K562 (cell line): ENCODE measurements around the gene KCNT1. TPM values are rescaled to one million over a fixed set of nuclear protein-coding genes. Genes with fewer than 3 reads are reported as not detected.

Source experiments
- ATAC-seq: fragments of 200-7000 bp; cut with Tn5 transposase; 3 replicates; pipeline ENCODE4 v1.9.1; 2020; ENCODE audit warnings: moderate library complexity
- BruUV-seq: library from RNA; stranded (reverse); fragments of 400-500 nt; replicated peaks from 2 replicates; lab custom pipeline; 2021; lab: Mats Ljungman, UMichigan
- CTCF ChIA-PET: fragments of 300-600 bp; formaldehyde crosslinking; extraction: SDS; loops from one replicate; lab custom pipeline; 2021; ENCODE audit warnings: low intra/inter-chr PET ratio; lab: Yijun Ruan, JAX
- POLR2A ChIA-PET: fragments of 300-600, 350-650 bp; sonication (Branson Sonifier 250); formaldehyde crosslinking; extraction: SDS; loops from one replicate; lab custom pipeline; 2021; ENCODE audit warnings: antibody characterized with exemption, inconsistent platforms; lab: Yijun Ruan, JAX
- DNase-seq, 4 experiments: peaks; one replicate each; pipeline versions ENCODE4 v3.0.0 to v3.0.0-alpha.2; 2011 to 2018; ENCODE audit warnings: low spot score in 3 of 4, mixed read lengths in 3 of 4; ENCODE audit errors: extremely low read depth in 1 of 4
- FAIRE-seq: peaks from 2 replicates; lab custom pipeline; 2011; peaks lifted over from hg19 to GRCh38; lab: Jason Lieb, UNC
- H2AFZ ChIP-seq: 2 replicates; pipeline ENCODE4 v1.6.0; 2011; ENCODE audit warnings: low read depth, low read length, control low read depth, inconsistent platforms
- H3K27ac ChIP-seq: fragments of 200-600 bp; 3 replicates; pipeline ENCODE4 v1.8.0; 2011; ENCODE audit warnings: low read depth, mild to moderate bottlenecking, control low read depth, inconsistent platforms, low read length, moderate library complexity, mixed read lengths; ENCODE audit errors: extremely low read depth
- H3K27me3 ChIP-seq, 2 experiments: fragments of 300-600 bp in 1 of 2; 2 replicates in 1 of 2; 3 replicates in 1 of 2; pipeline versions ENCODE4 v1.6.0 to v1.8.0; 2011; ENCODE audit warnings: inconsistent platforms in 2 of 2, low read length in 2 of 2, mild to moderate bottlenecking in 1 of 2, mixed read lengths in 1 of 2, moderate library complexity in 1 of 2; ENCODE audit not compliant: control insufficient read depth in 2 of 2, insufficient read depth in 2 of 2
- H3K36me3 ChIP-seq: fragments of 300-600 bp; 3 replicates; pipeline ENCODE4 v1.8.0; 2011; ENCODE audit warnings: mild to moderate bottlenecking, low read length, inconsistent platforms; ENCODE audit not compliant: control insufficient read depth, insufficient read depth
- H3K4me1 ChIP-seq, 2 experiments: fragments of 200-600 bp in 1 of 2; replicated peaks in 1 of 2; 2 replicates in 1 of 2; 3 replicates in 1 of 2; pipeline versions ENCODE4 v1.5.1 to v1.8.0; 2011; ENCODE audit warnings: inconsistent platforms in 2 of 2, low read length in 2 of 2, mild to moderate bottlenecking in 1 of 2, mixed read lengths in 1 of 2, moderate library complexity in 1 of 2; ENCODE audit not compliant: control insufficient read depth in 2 of 2, insufficient read depth in 2 of 2
- H3K4me2 ChIP-seq: 2 replicates; pipeline ENCODE4 v1.6.1; 2011; ENCODE audit warnings: low read length, control low read depth, inconsistent platforms, mixed read lengths; ENCODE audit not compliant: insufficient read depth
- H3K4me3 ChIP-seq: fragments of 200-600 bp; sonication (generic), shearing (Covaris generic); 2 replicates; pipeline ENCODE4 v1.5.1; 2016; ENCODE audit warnings: control low read depth, inconsistent platforms
- H3K79me2 ChIP-seq: fragments of 200-600 bp; 3 replicates; pipeline ENCODE4 v1.8.0; 2011; ENCODE audit warnings: low read length, inconsistent platforms; ENCODE audit not compliant: control insufficient read depth, insufficient read depth
- H3K9ac ChIP-seq, 2 experiments: 2 replicates each; pipeline versions ENCODE4 v1.6.0 to v1.6.1; 2011; ENCODE audit warnings: low read depth in 2 of 2, low read length in 2 of 2, control low read depth in 1 of 2, inconsistent platforms in 1 of 2, mild to moderate bottlenecking in 1 of 2, mixed read lengths in 1 of 2; ENCODE audit not compliant: insufficient read depth in 1 of 2
- H3K9me1 ChIP-seq: one replicate; pipeline ENCODE4 v1.6.0; 2011; ENCODE audit warnings: inconsistent platforms, mild to moderate bottlenecking, low read length, moderate library complexity; ENCODE audit not compliant: control insufficient read depth, insufficient read depth
- H3K9me3 ChIP-seq: replicated peaks from 2 replicates; pipeline ENCODE4 v1.5.1; 2011; ENCODE audit warnings: low read depth, low read length, inconsistent platforms; ENCODE audit not compliant: control insufficient read depth, insufficient read depth
- H4K20me1 ChIP-seq: replicated peaks from 2 replicates; pipeline ENCODE4 v1.6.1; 2011; ENCODE audit warnings: low read length, inconsistent platforms, mixed read lengths; ENCODE audit not compliant: control insufficient read depth, insufficient read depth
- ARHGAP35 ChIP-seq: fragments of 450-650 bp; IDR thresholded peaks from 2 replicates; pipeline ENCODE4 v1.6.1; 2018; ENCODE audit not compliant: partially characterized antibody
- CREM ChIP-seq: IDR thresholded peaks from 2 replicates; pipeline ENCODE4 v1.6.1; 2014; ENCODE audit warnings: antibody characterized with exemption, low read depth
- DLX4 ChIP-seq: fragments of 250-450 bp; sonication (Bioruptor Pico); IDR thresholded peaks from 2 replicates; pipeline ENCODE4 v1.6.1; 2021; ENCODE audit warnings: mild to moderate bottlenecking
- E2F4 ChIP-seq: sonication (generic); formaldehyde crosslinking; IDR thresholded peaks from 2 replicates; pipeline ENCODE4 v1.8.0; 2022; ENCODE audit warnings: mild to moderate bottlenecking, low read depth, missing genetic modification reagents
- GTF2B ChIP-seq: IDR thresholded peaks from 2 replicates; pipeline ENCODE4 v1.6.1; 2011; ENCODE audit not compliant: insufficient read length; ENCODE audit errors: extremely low read depth
- HCFC1 ChIP-seq: IDR thresholded peaks from 2 replicates; pipeline ENCODE4 v1.6.1; 2012; ENCODE audit warnings: low read depth, low read length, improper control_type of control experiment
- KLF6 ChIP-seq: fragments of 250-450 bp; sonication (Bioruptor Pico); IDR thresholded peaks from 2 replicates; pipeline ENCODE4 v1.4.0; 2020; ENCODE audit warnings: mild to moderate bottlenecking, moderate library complexity, borderline replicate concordance
- L3MBTL2 ChIP-seq: fragments of 450-650 bp; IDR thresholded peaks from 2 replicates; pipeline ENCODE4 v1.6.1; 2016; ENCODE audit warnings: mild to moderate bottlenecking, moderate library complexity
- PBX2 ChIP-seq, 2 experiments: IDR thresholded peaks in 1 of 2; conservative IDR thresholded peaks in 1 of 2; 2 replicates each; pipeline ENCODE4 v1.6.1; 2016; ENCODE audit warnings: low read depth in 2 of 2, mild to moderate bottlenecking in 1 of 2, missing compliant biosample characterization in 1 of 2, missing genetic modification characterization in 1 of 2, moderate library complexity in 1 of 2
- PTBP1 ChIP-seq: fragments of 200-400 bp; formaldehyde crosslinking; IDR thresholded peaks from 2 replicates; pipeline ENCODE4 v1.6.1; 2017; ENCODE audit warnings: low read depth, low read length
- PURB ChIP-seq: sonication (generic); formaldehyde crosslinking; IDR thresholded peaks from 2 replicates; pipeline ENCODE4 v1.9.0; 2021; ENCODE audit warnings: low read depth, mild to moderate bottlenecking, missing genetic modification reagents
- SMARCB1 ChIP-seq: IDR thresholded peaks from 2 replicates; pipeline ENCODE4 v1.6.1; 2011; ENCODE audit warnings: improper control_type of control experiment, low read depth; ENCODE audit not compliant: insufficient read length
- TEAD2 ChIP-seq: fragments of 450-650 bp; IDR thresholded peaks from 2 replicates; pipeline ENCODE4 v1.6.1; 2016; ENCODE audit warnings: missing genetic modification characterization, control low read depth, missing compliant biosample characterization
- TFAP4 ChIP-seq: sonication (generic); formaldehyde crosslinking; IDR thresholded peaks from 2 replicates; pipeline ENCODE4 v1.8.0; 2022; ENCODE audit warnings: missing genetic modification reagents, mild to moderate bottlenecking, moderate library complexity, borderline replicate concordance
- ZBTB1 ChIP-seq: sonication (generic); formaldehyde crosslinking; IDR thresholded peaks from 2 replicates; pipeline ENCODE4 v1.8.1; 2023; ENCODE audit warnings: missing genetic modification reagents, low read depth, mild to moderate bottlenecking, borderline replicate concordance
- ZC3H11A ChIP-seq: IDR thresholded peaks from 2 replicates; pipeline ENCODE4 v1.6.1; 2012; ENCODE audit warnings: low read depth, low read length, improper control_type of control experiment
- whole genome bisulfite sequencing: fragments of 100-300 bp; shearing (Covaris generic); methylation state at CpG from one replicate; pipeline ENCODE4 v1.1.6; 2016; ENCODE audit warnings: low coverage, mixed read lengths; ENCODE audit not compliant: insufficient coverage; ENCODE audit errors: missing lambda C conversion rate; 5-methylcytosine and 5-hydroxymethylcytosine counted together
- in situ Hi-C: fragments of 300-500 bp; cut with MboI; formaldehyde crosslinking; loops from 4 replicates; pipeline ENCODE4 v1.15.0; 2018; ENCODE audit warnings: inconsistent platforms, mixed read lengths
- intact Hi-C: fragments of 100-400 bp; cut with micrococcal nuclease; formaldehyde crosslinking; loops from 2 replicates; pipeline ENCODE4 v1.14.2; 2022
- polyA plus RNA-seq, 8 experiments: library from polyadenylated mRNA; depleted of rRNA in 4 of 8; stranded (reverse) in 5 of 8; unstranded in 3 of 8; fragments of >200 nt; fragmentation: Nextera tagmentation in 2 of 8; fragmentation: Illumina TruSeq in 1 of 8; extraction: Ambion mirVana in 2 of 8; extraction: Trizol in 1 of 8; gene quantifications; 2 replicates each; pipeline versions ENCODE4 v1.2.1 to v1.2.3, GENCODE V29; 2011 to 2014; ENCODE audit warnings: inconsistent platforms in 1 of 8, missing spikeins in 1 of 8
- total RNA-seq, 7 experiments: library from RNA; depleted of rRNA in 6 of 7; stranded (reverse); fragments of >200 nt in 6 of 7; fragmentation: Illumina TruSeq in 2 of 7; extraction: Trizol in 2 of 7; gene quantifications; 2 replicates each; pipeline versions ENCODE4 v1.2.1 to v1.2.3, GENCODE V29; 2011 to 2021; ENCODE audit warnings: low replicate concordance in 1 of 7

The KCNT1 gene
- total and polyA plus RNA-seq, 9 of the 15 experiments (the other 6 are each of a cell fraction or from before 2014, with no cell fraction given): 0.05 TPM; not detected in 8

- H2AFZ ChIP-seq: no peak overlapping the region
- ATAC-seq: no peak
- no peak for FAIRE-seq
- POLR2A ChIA-PET: no interaction called here
- intact Hi-C loops (loop anchor here (5.0 to 10.0 kb wide), 3 partner anchors 93 to 324 kb away; partner anchors contain the start of gene KCNT1), in situ Hi-C loops (loop anchor here (10.0 kb wide), 1 partner anchor 477 kb away; no protein-coding TSS in a partner anchor)
- WGBS: 16% methylated on average over 7 of the region's 10 CpGs
- no peaks in the 10 kb centered on the region for H3K36me3 ChIP-seq
- H3K4me2 ChIP-seq: no peak overlapping the region
- no peaks in the 10 kb centered on the region; the same call in 1 of the 2 replicates for H3K9me3 ChIP-seq
- no peak overlapping the region for H3K27ac ChIP-seq
- H3K4me3 ChIP-seq: no peak overlapping the region
- H3K9me1 ChIP-seq: no peaks in the 10 kb centered on the region
- H4K20me1 ChIP-seq: peaks cover 9% of the 10 kb centered on the region
- 0 out of 4 replicates have a peak overlapping the region, but pooled peaks of 1 of the 2 experiments have one; percentile 60 for H3K9ac ChIP-seq
- peaks cover 3 to 36% of the 10 kb centered on the region in 2 experiments; a peak in 3 of 5 replicates for H3K4me1 ChIP-seq
- DNase-seq: no peak
- TF ChIP-seq TEAD2 (tag): no peak
- TF ChIP-seq ZBTB1: no peak
- no peak for TF ChIP-seq ARHGAP35
- TF ChIP-seq GTF2B: no peak
- TF ChIP-seq CREM: no peak
- TF ChIP-seq PBX2 (CRISPR knock-in tag; IDR thresholded peaks at IDR 0.05; ENCODE audit: low read depth): no peak
- no peak for TF ChIP-seq PBX2 (tag; conservative IDR thresholded peaks at IDR 0.05; ENCODE audit: low read depth)
- TF ChIP-seq KLF6 (CRISPR knock-in tag): no peak
- TF ChIP-seq PURB (CRISPR knock-in tag): no peak
- no peak for TF ChIP-seq E2F4
- TF ChIP-seq L3MBTL2: no peak
- TF ChIP-seq PTBP1: no peak
- TF ChIP-seq SMARCB1: no peak
- TF ChIP-seq DLX4 (CRISPR knock-in tag): no peak
- no peak for TF ChIP-seq HCFC1
- TF ChIP-seq ZC3H11A: no peak
- no peak for TF ChIP-seq TFAP4 (CRISPR knock-in tag)
- TF ChIP-seq, all 486 proteins: peak for 0
- H3K27me3 ChIP-seq: peaks cover 6 to 34% of the 10 kb centered on the region in 2 experiments; a peak in 4 of 5 replicates
- no TSS peak for BruUV-seq
- CTCF ChIA-PET: interaction anchor here (0.6 to 0.7 kb wide), 4 partner anchors 86 to 1196 kb away, joined by 3 to 6 read pairs (median 4); no protein-coding TSS in a partner anchor
- H3K79me2 ChIP-seq: no peaks in the 10 kb centered on the region
Observed at GRCh38 chr9:135798263-135798585, 96.2 kb downstream of the KCNT1 start.
